Measurements from ENCODE around the gene BAD. TPM values are rescaled to one million over a fixed set of nuclear protein-coding genes. Genes with fewer than 3 reads are reported as not detected.

Gene BAD
- total RNA-seq, 1 experiment from 2014 or later, result 23.3 TPM

GRCh38 chr11:64241491-64242374 lies 42.7 kb downstream of the BAD start:
- H3K79me2 ChIP-seq (ENCODE audit: insufficient read depth, low read length), result peaks cover 9% of the 10 kb centered on the region; the same call in 1 of the 2 replicates
- no peak overlapping the region for H3K4ac ChIP-seq (ENCODE audit: low read depth, low read length)
- no peak overlapping the region for H2BK120ac ChIP-seq (ENCODE audit: low read depth, low read length, poor library complexity, severe bottlenecking)
- Mint-ChIP-seq H3K36me3 (ENCODE audit: insufficient read depth in 1 of 3, low read depth in 3 of 3) (peaks cover 13 to 45% (median 26%) of the 10 kb centered on the region in 3 experiments), H3K4me1 (peaks cover 22 to 28% of the 10 kb centered on the region in 2 experiments), H3K9me3 (no peaks in the 10 kb centered on the region), H3K27ac (peak overlapping the region in 2 of 3 experiments; percentile 93 to 99; a peak in 4 of 7 replicates), H3K4me3 (peak overlapping the region; percentile 85 to 93), H3K27me3 (ENCODE audit: low read depth) (no peaks in the 10 kb centered on the region)
- H2AK5ac ChIP-seq (ENCODE audit: insufficient read length, low read length), result no peak overlapping the region
- H3K56ac ChIP-seq (ENCODE audit: insufficient read length, low read depth, low read length), result no peak overlapping the region
- no peak overlapping the region for H4K5ac ChIP-seq (ENCODE audit: insufficient read length, low read depth, low read length)
- no peak overlapping the region for H4K8ac ChIP-seq (replicated peaks; ENCODE audit: insufficient read length, low read depth, low read length)
- peak overlapping the region; percentile 81 for H3K4me2 ChIP-seq (ENCODE audit: insufficient read depth, insufficient read length, low read length)
- no peak overlapping the region for H3K23ac ChIP-seq (ENCODE audit: insufficient read length, low read depth, low read length)
- TF ChIP-seq CTCF (conservative IDR thresholded peaks at IDR 0.05), result no peak
- H3K27me3 ChIP-seq (ENCODE audit: insufficient read depth, low read length), result no peaks in the 10 kb centered on the region
- no CpG with 5 or more reads among the region's 63 CpGs for WGBS (ENCODE audit: extremely low coverage, insufficient read length, low lambda C conversion rate)
- no peak overlapping the region for H3K18ac ChIP-seq (ENCODE audit: insufficient read length, low read depth, low read length)
- H3K9me3 ChIP-seq (ENCODE audit: control insufficient read depth, low read depth, low read length), result no peaks in the 10 kb centered on the region
- peak; percentile 75 for DNase-seq
- no peak overlapping the region for H2AFZ ChIP-seq (ENCODE audit: low read length)
- H3K27ac ChIP-seq (ENCODE audit: insufficient read length, low read depth, low read length), result no peak overlapping the region
- H2BK15ac ChIP-seq (ENCODE audit: low read depth, low read length), result no peak overlapping the region
- no peaks in the 10 kb centered on the region for H3K79me1 ChIP-seq (ENCODE audit: insufficient read depth, low read depth, low read length, poor library complexity, severe bottlenecking)
- peak overlapping the region; percentile 26 for H3K9ac ChIP-seq (ENCODE audit: extremely low read depth, insufficient read length, low read length)
- H3K23me2 ChIP-seq (ENCODE audit: insufficient read length, low read depth, low read length, poor library complexity, severe bottlenecking), result peaks cover 16% of the 10 kb centered on the region
- H3T11ph ChIP-seq (ENCODE audit: low read length), result no peak overlapping the region
- H2BK5ac ChIP-seq (ENCODE audit: insufficient read length, low read length), result no peak overlapping the region
- no peaks in the 10 kb centered on the region for H3K4me1 ChIP-seq (ENCODE audit: insufficient read depth, low read length)
- H4K91ac ChIP-seq (ENCODE audit: insufficient read length, low read depth, low read length), result no peak overlapping the region
- no peak overlapping the region; the same call in 1 of the 2 replicates for H3K14ac ChIP-seq (ENCODE audit: insufficient read depth, low read length)
- no peak overlapping the region for H2BK20ac ChIP-seq (ENCODE audit: low read depth, low read length, poor library complexity, severe bottlenecking)
- H4K20me1 ChIP-seq (ENCODE audit: control insufficient read depth, insufficient read depth, insufficient read length), result no peaks in the 10 kb centered on the region
- no peak overlapping the region for H2BK12ac ChIP-seq (ENCODE audit: insufficient read length, low read depth, low read length)
